ENCODE results near the gene TNS3.

TNS3 gene

GRCh38 chr7:47488201-47488968 is 93.5 kb downstream of the TNS3 start:
- DNase-seq (ENCODE audit: low read depth in 2 of 2), result no peak

GRCh38 chr7:47485640-47486435 is 96.1 kb downstream of the TNS3 start:
- no peak for DNase-seq (ENCODE audit: low read depth in 2 of 2)

- no peak for DNase-seq (ENCODE audit: low read depth in 2 of 2)
Observed at GRCh38 chr7:47484923-47485639, 96.8 kb downstream of the TNS3 start.

GRCh38 chr7:47484457-47484856 is 97.5 kb downstream of the TNS3 start:
- DNase-seq (ENCODE audit: low read depth in 2 of 2), result no peak

- DNase-seq (ENCODE audit: low read depth in 2 of 2), result no peak
Observed at GRCh38 chr7:47483604-47484273, 98.2 kb downstream of the TNS3 start.

GRCh38 chr7:47482013-47482875 is 99.7 kb downstream of the TNS3 start:
- no peak for DNase-seq (ENCODE audit: low read depth in 2 of 2)

- DNase-seq (ENCODE audit: low read depth in 2 of 2), result no peak
Observed at GRCh38 chr7:47481541-47482012, 100.3 kb downstream of the TNS3 start.

GRCh38 chr7:47480576-47481538 is 101.1 kb downstream of the TNS3 start:
- DNase-seq (ENCODE audit: low read depth in 2 of 2), result no peak

- no peak for DNase-seq (ENCODE audit: low read depth in 2 of 2)
Observed at GRCh38 chr7:47479821-47480575, 101.9 kb downstream of the TNS3 start.

- no peak for DNase-seq (ENCODE audit: low read depth in 2 of 2)
Observed at GRCh38 chr7:47478926-47479711, 102.8 kb downstream of the TNS3 start.

- DNase-seq (ENCODE audit: low read depth in 2 of 2), result no peak
Observed at GRCh38 chr7:47478017-47478344, 103.9 kb downstream of the TNS3 start.

- DNase-seq (ENCODE audit: low read depth in 2 of 2), result no peak
Observed at GRCh38 chr7:47477191-47478016, 104.5 kb downstream of the TNS3 start.

- no peak for DNase-seq (ENCODE audit: low read depth in 2 of 2)
Observed at GRCh38 chr7:47475880-47476227, 106.1 kb downstream of the TNS3 start.

- DNase-seq (ENCODE audit: low read depth in 2 of 2), result no peak
Observed at GRCh38 chr7:47474937-47475879, 106.7 kb downstream of the TNS3 start.

- DNase-seq (ENCODE audit: low read depth in 2 of 2), result no peak
Observed at GRCh38 chr7:47474211-47474936, 107.5 kb downstream of the TNS3 start.

Measured in stimulated activated CD4-positive, alpha-beta T cell treated with anti-CD3 and anti-CD28 coated beads, Interleukin-12 subunit alpha, Interleukin-12 subunit beta, amount 100 ng/mL, for 24 hours (primary cell).